Measurements from ENCODE around the gene C13orf46.

C13orf46 gene

GRCh38 chr13:113969973-113970611 is 3.8 kb downstream of the C13orf46 start:
- DNase-seq, result no peak

- DNase-seq, result no peak
Measured at GRCh38 chr13:113969311-113969972, 4.4 kb downstream of the C13orf46 start.

GRCh38 chr13:113968463-113969310 is 5.2 kb downstream of the C13orf46 start:
- DNase-seq, result no peak

GRCh38 chr13:113967729-113968462 is 6.0 kb downstream of the C13orf46 start:
- no peak for DNase-seq

GRCh38 chr13:113967206-113967720 is 6.6 kb downstream of the C13orf46 start:
- DNase-seq, result no peak

- no peak for DNase-seq
Measured at GRCh38 chr13:113965968-113966884, 7.7 kb downstream of the C13orf46 start.

- DNase-seq, result no peak
Measured at GRCh38 chr13:113965383-113965874, 8.4 kb downstream of the C13orf46 start.

GRCh38 chr13:113964251-113964995 is 9.5 kb downstream of the C13orf46 start:
- DNase-seq, result no peak

GRCh38 chr13:113963376-113963775 is 10.5 kb downstream of the C13orf46 start:
- DNase-seq, result no peak

GRCh38 chr13:113962975-113963374 is 10.9 kb downstream of the C13orf46 start:
- no peak for DNase-seq

- DNase-seq, result no peak
Measured at GRCh38 chr13:113962386-113962785, 11.5 kb downstream of the C13orf46 start.

- no peak for DNase-seq
Measured at GRCh38 chr13:113960276-113960948, 13.5 kb downstream of the C13orf46 start.

GRCh38 chr13:113959198-113959597 is 14.7 kb downstream of the C13orf46 start:
- no peak for DNase-seq

- no peak for DNase-seq
Measured at GRCh38 chr13:113958373-113958772, 15.5 kb downstream of the C13orf46 start.

GRCh38 chr13:113956571-113956970 is 17.3 kb downstream of the C13orf46 start:
- no peak for DNase-seq

- DNase-seq, result no peak
Measured at GRCh38 chr13:113955691-113956090, 18.2 kb downstream of the C13orf46 start.

- no peak for DNase-seq
Measured at GRCh38 chr13:113955235-113955634, 18.6 kb downstream of the C13orf46 start.

- DNase-seq, result no peak
Measured at GRCh38 chr13:113954046-113954835, 19.6 kb downstream of the C13orf46 start.

- no peak for DNase-seq
Measured at GRCh38 chr13:113953561-113953960, 20.3 kb downstream of the C13orf46 start.

Measured in stimulated activated naive CD4-positive, alpha-beta T cell treated with Interleukin-2 at 50 U/mL for 16 hours (primary cell).